NCI-H526 (cell line): Measurements from ENCODE around the gene KIF3A.
A peak's percentile ranks its signal among the peaks of the same experiment; 100 is the strongest.

Experiments used
- DNase-seq, 2 experiments: peaks; one replicate each; lab custom pipeline; 2025; lab: John Stamatoyannopoulos, UW

The KIF3A gene

GRCh38 chr5:132736853-132737833 lies at the start of gene KIF3A:
KIF3A (minus strand) TSS chr5:132737546; CDS start chr5:132737419, 127 bp downstream.
- DNase-seq, result peak; percentile 84 to 95

DNA sequence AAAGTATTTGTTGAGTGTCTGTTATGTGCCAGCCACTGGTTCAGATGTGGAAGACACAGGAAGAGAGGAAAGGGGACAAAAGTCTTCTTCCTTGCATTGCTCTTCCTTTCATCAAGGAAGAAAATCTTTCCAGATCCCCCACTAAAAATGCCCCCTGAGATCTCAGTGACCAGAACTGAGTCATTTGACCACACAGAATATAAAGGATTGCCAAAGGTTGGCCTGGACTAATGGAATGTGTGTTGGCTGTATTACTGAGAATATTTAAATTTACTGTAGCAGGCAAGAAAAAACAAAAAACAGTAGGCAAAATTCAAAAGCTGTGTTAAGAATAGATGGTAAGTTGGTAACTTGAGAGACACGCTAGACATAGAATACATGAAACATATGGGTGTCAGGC lies 49.7 kb upstream of the KIF3A start:
- no peak for DNase-seq

- DNase-seq, result no peak
These were observed 48.5 kb upstream of the KIF3A start for GRCh38 chr5:132785864-132786263.

- DNase-seq, result no peak
These were observed 48.0 kb upstream of the KIF3A start for GRCh38 chr5:132785365-132785764.

DNA sequence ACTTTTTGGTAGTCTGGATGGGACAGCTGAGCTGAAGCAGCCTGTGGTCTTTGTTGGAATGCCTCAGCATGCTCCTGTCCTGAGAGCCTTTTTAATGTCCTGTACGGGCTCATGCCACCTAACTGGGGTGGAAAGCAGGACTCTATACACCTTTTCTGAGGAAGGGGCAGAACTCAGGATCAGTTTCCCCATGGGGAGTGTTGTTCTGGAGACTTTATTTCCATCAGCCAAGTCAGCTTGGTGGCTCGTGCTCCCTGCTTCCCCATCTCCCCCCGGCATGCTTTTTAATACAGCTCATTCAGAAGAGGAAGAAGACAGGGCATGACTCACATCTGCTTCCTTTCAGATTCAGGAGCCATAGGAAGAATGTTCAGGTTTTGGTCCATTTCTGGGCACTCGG lies 44.8 kb upstream of the KIF3A start:
- DNase-seq, result no peak

- DNase-seq, result no peak
These were observed 43.7 kb upstream of the KIF3A start for GRCh38 chr5:132781029-132781428.

- no peak for DNase-seq
These were observed 43.2 kb upstream of the KIF3A start for GRCh38 chr5:132780577-132780976.

DNA sequence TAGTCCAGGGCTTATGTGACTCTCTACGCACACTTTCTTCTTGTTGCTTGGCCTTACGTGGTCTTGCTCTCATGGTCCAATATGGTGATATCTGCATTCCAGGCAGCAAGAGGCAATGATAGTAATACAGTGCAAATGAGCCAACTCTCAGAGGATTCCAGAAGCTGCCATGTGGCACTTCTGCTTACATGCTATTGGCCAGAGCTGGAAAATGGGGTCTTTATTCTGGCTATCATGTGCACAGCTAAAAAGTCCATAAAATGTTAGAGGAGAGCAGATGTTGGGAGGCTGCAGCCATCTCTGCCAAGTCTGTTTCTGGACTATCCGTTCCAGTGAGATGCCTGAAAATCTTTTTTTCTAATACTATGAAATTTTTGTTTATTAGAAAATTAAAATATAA lies 42.6 kb upstream of the KIF3A start:
- no peak for DNase-seq

GRCh38 chr5:132778856-132779255 lies 41.5 kb upstream of the KIF3A start:
- no peak for DNase-seq

DNA sequence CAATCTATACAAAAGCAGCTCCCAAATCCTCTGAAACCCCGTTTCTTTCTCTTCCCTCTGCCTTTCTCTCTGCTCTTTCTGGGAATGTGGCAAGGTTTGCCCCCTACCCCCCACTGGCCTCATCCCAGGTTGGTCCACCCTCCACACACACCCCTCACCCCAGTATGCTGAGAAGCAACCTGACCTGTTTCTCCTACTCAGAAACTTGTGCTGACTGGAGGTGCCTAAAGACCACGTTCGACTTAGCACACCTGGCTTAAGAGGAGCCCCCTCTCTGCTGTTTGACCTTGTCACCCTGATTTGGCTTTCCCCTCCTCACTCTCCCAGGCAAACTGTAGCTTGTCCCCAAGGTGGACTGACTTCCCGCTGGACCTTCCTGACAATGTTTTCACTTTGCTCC lies 40.8 kb upstream of the KIF3A start:
- no peak for DNase-seq

DNA sequence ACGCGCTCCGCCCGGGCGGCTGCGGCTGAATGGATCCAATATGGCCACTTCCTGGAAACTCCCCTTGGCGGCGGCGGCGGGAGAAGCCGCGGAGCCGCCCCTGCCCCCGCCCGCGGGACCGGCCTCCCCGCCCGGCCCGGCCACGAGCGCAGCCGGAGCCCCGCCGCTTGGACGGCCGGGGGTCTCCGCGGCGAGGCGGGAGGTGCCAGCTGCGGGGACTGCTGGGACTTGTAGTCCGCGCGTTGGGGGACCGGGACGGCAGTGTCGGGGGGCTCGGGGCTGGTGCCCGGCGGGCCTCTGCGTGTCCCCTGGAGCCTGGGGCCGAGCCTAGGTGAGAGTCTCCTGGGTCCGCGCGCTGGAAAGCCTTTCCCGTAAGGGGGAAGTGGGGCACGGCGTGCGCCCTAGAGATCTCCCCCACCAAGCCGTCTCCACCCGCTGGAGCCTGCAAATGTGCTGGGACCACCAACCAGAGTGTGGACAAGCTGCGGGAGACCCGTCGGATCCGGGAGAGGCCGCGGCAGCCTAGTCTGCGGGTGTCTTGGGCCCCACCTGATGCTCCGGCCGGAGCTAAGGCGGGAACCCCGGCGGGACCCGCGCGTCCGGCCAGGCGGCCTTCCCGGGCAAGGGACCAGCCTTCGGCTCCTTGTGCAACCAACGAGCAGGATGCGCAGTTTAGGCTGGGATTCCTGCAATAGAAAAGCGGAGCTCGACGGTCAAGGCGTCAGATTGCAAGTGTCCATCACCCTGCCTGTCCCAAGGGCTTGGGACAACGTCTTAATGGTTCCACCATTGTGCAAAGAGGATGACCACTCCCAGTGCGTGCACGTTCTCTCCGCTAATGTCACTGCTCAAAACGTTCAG lies 40.1 kb upstream of the KIF3A start, which contains the start of gene SEPTIN8:
TSS of gene SEPTIN8 (minus strand) at position 31 of the 861 bp plus-strand sequence. CDS start 102 bp downstream, outside the sequence.
- peak in 1 of 2 experiments; percentile 46 for DNase-seq

DNA sequence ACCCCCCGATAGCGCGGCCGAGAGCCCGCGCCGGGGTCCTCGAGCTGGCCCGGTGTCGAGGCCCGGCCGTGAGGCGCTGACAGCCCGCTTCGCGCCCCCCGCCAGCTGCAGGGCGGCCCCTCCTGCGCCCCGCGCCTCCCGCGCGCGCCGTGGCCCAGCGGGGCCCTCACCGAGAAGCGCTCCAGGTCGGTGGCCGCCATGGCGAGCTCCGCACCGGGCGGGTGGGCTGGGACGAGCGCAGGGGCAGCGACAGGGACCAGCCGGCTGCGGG lies 39.5 kb upstream of the KIF3A start:
- DNase-seq, result no peak

DNA sequence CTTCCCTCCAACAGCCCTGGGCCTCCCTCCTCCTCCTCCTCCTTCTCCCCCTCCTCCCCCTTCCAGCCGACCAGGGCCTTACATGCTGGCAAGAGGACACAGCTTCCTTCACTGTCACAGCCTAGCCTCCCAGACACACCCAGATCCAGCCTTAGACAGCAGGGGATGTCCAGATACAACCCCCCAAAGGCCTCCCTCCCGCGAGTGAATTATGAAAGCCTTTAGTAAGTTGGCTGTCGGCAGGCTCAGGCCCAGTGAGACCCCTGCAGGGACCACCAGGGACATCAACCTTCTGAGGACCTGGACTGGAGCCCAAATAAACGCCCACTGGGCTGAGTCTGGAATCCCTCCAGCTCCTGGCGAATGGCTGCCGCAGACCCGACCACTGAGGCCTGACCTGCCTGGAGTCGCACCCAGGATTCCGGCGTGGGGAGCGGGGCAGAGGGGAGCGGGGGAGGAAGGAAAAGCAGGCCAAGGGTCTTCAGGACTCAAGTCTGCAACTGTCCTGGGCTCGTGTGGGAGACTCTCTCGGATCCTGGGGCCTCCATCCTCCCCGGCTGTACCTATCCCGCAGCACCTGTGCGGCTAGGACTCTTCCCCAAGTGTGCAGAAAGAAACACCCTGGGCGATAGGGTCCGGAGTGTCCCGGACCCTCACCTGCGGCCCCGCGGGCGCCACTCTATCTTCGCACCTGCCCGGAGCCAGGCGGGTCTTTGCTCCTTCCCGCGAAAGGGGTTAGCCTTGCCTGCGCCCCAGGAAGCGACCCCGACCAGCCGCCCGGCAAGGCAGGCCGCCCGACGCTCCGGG lies 39.0 kb upstream of the KIF3A start:
- peak; percentile 21 to 51 for DNase-seq

- peak in 1 of 2 experiments; percentile 20 for DNase-seq
These were observed 38.2 kb upstream of the KIF3A start for GRCh38 chr5:132775476-132775961.

GRCh38 chr5:132774896-132775295 lies 37.5 kb upstream of the KIF3A start:
- DNase-seq, result no peak

DNA sequence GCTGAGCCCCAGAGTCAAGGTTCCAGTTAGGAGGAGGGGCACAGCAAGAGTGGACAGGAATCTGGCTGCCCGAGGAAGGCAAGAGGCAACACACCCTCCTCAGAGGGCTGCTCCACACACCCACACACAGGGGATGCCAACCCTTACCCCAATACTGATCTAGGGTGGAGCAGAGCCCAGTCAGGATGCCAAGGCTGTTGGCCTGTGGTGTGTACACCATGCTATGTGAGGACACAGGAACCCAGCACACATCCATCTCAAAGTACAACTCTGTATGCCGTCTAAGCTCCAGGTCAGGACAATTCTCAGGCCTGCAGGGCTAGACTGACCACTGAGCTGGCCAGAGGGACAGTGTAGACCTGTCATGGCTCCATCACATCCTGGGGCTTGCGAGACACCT lies 37.1 kb upstream of the KIF3A start:
- DNase-seq, result no peak

DNA sequence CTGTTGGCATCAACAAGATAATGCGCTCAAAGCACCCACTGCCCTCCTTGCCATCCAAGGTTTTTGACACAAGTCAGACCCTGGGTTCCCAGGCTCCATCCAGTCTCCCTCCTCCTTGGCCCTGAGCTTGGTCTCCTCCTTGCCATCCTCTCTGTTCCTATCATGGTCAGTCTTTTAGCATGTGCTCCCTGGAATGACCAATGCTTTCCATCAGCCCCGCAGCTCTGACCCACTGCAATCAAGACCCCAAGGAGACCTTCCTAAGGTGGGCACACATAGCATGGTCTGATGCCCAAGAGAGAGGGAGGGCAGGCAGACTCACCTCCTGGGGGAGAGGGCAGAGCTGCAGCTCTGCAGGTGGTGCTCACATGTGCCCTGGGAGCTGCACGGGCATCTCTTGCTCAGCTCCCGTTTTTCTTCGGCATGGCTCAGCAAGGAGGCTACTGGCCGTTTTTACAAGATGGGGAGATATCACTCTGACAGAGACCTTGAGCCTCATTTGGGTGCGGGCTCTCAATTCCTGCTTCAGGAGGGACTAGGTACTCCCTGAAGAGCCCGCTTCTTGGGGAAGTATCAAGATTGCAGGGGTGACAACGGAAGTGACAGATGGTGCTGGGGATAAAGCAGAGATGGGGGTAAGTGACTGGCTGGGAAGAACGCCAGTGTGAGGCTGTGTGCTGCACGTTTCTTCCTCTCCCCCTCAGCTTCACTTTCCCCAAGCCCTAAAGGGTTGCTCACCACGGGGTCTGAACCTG lies 36.4 kb upstream of the KIF3A start:
- no peak for DNase-seq

- no peak for DNase-seq
These were observed 35.8 kb upstream of the KIF3A start for GRCh38 chr5:132773114-132773513.

GRCh38 chr5:132772291-132773070 lies 35.1 kb upstream of the KIF3A start:
- DNase-seq, result no peak

DNA sequence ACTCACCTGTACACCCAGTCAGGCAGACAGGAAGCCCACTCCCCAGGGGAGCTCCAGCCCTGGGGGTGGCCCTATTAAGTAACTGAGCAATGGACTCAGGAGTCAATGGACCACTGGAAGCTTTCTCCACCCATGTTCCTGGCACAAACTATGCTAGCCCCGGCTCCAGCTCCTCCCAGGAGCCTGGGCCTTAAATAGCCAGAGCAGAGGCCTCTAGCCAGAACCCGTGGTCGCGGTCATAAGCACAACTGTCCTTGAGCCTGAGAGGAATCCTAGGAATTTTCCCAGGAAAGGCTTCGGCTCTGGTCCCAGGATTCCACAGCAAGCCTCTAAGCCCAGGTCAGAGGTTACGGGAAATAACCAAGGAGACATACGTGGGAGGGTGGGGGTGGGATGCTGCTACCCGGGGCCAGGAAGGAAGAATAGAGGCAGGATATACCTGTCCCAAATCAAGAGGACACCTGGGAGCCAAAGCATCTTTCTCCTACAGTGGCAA lies 34.2 kb upstream of the KIF3A start:
- DNase-seq, result no peak
